Measurements from ENCODE around the gene KRTAP9-1. TPM values are rescaled to one million over a fixed set of nuclear protein-coding genes. Genes with fewer than 3 reads are reported as not detected.
A peak's percentile ranks its signal among the peaks of the same experiment; 100 is the strongest.

KRTAP9-1 gene
- total and polyA plus RNA-seq, 12 donors = not detected

DNA sequence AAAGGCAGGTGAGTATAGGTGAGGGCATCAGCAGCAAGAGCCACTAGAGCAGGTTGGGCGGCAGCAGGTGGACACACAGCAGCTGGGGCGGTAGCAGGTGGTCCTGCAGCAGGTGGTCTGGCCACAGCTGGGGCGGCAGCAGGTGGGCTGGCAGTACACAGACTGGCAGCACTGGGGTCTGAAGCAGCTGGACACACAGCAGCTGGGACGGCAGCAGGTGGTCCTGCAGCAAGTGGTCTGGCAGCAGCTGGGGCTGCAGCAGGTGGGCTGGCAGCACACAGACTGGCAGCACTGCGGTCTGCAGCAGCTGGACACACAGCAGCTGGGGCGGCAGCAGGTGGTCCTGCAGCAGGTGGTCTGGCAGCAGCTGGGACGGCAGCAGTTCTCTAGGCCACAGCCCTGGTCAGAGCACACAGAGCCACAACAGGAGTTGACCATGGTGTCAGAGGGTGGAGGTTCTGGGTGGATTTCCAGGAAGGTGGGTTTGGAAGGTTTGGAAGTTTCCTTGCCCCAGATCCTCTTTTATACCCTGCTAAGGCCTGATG, 11.9 kb upstream of the KRTAP9-1 start, which contains the start of gene KRTAP4-2:
TSS of gene KRTAP4-2 (minus strand) at position 495 of the 545 bp plus-strand sequence. CDS start at position 438, 57 bp downstream.
- 74 to 82% methylated on average over 7 of the region's 7 CpGs for WGBS, 2 donors
- intact Hi-C loops (cut with DNase I) = loop anchor here in 1 of 10 donors (10.0 kb wide), 1 partner anchor 57 kb away; the partner anchor contains the start of genes KRTAP9-3 and KRTAP9-8
- Histone ChIP-seq H3K36me3 (no peaks in the 10 kb centered on the region), H3K4me1 (no peaks in the 10 kb centered on the region), H3K27me3 (peaks cover 0 to 17% (median 12%) of the 10 kb centered on the region in 7 donors), H3K9me3 (no peaks in the 10 kb centered on the region), H3K27ac (no peak within 1 kb of the TSS), H3K4me3 (no peak within 1 kb of the TSS)
- TF ChIP-seq, protein P1, sequence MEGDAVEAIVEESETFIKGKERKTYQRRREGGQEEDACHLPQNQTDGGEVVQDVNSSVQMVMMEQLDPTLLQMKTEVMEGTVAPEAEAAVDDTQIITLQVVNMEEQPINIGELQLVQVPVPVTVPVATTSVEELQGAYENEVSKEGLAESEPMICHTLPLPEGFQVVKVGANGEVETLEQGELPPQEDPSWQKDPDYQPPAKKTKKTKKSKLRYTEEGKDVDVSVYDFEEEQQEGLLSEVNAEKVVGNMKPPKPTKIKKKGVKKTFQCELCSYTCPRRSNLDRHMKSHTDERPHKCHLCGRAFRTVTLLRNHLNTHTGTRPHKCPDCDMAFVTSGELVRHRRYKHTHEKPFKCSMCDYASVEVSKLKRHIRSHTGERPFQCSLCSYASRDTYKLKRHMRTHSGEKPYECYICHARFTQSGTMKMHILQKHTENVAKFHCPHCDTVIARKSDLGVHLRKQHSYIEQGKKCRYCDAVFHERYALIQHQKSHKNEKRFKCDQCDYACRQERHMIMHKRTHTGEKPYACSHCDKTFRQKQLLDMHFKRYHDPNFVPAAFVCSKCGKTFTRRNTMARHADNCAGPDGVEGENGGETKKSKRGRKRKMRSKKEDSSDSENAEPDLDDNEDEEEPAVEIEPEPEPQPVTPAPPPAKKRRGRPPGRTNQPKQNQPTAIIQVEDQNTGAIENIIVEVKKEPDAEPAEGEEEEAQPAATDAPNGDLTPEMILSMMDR (IDR thresholded peaks at IDR 0.05) = no peak
- ATAC-seq (no peak), DNase-seq (no peak)

DNA sequence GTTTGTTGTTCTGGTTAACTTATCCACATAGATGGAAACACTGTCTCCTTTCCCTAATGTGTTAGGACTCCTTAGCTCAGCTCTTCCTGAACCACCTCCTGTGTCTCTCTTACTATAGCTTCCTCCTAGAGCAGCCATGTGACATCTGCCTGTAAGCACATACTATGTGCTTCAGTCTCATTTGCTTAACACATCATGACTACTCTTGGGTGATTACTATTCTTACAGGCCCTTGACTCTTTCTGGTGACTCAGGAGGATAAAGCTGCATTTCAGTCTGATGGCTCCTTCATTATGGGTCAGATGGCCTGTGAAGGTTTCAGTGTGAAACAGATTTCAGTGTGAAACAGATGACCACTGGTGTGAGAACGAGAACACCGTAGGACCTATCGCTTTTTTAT, 11.3 kb upstream of the KRTAP9-1 start:
- Histone ChIP-seq H3K36me3 (no peaks in the 10 kb centered on the region), H3K27ac (no peak overlapping the region), H3K4me1 (no peaks in the 10 kb centered on the region), H3K9me3 (peaks cover 0 to under 1% (median 0%) of the 10 kb centered on the region in 11 donors), H3K27me3 (peaks cover 0 to 20% (median 12%) of the 10 kb centered on the region in 7 donors), H3K4me3 (no peak overlapping the region)
- TF ChIP-seq, protein P1 (IDR thresholded peaks at IDR 0.05) = no peak
- intact Hi-C loops (cut with DNase I) = loop anchor here in 1 of 10 donors (10.0 kb wide), 1 partner anchor 56 kb away; the partner anchor contains the start of genes KRTAP9-3 and KRTAP9-8
- ATAC-seq = peak in 1 of 8 donors; percentile 20
- WGBS, 2 donors = 80 to 93% methylated on average over 3 of the region's 3 CpGs
- DNase-seq = no peak

DNA sequence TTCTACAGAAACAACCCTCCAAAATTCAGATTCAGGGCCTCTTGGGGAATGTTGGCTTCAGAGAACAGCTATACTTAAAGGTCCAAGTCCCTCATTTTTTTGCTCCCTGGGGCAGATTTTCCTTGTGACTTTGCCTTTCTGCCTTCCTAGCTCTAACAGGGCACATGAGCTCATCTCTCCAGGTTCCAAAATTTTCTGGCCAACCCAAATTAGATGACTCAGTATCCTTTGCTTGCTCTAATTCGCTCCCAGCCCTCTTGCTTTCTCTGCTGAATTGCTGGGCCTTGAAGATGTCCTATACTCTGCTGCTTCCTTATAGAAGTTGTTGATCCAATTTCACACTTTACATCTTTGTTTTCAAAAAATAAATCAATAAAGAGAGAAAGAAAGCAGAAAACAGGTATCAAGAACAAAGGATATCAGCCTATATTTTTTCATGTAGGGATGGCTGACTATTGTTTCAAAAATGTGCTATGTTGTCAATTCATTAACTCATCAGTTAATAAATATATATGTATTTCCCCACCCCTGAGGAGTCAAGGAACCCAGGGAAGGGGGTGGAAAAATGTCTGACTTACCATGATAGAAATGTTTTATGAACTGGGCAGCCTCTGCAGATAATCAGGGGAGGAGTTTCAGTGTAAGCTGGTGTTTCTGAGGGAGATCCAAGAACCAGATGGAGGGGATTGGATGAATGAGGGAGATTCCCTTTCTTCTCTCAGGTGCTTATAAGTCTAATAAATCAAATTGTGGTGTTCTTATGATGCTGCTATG, 10.7 kb upstream of the KRTAP9-1 start:
- Histone ChIP-seq H3K27ac (no peak overlapping the region), H3K9me3 (peaks cover 0 to 2% (median 0%) of the 10 kb centered on the region in 11 donors), H3K4me1 (no peaks in the 10 kb centered on the region), H3K4me3 (no peak overlapping the region), H3K36me3 (no peaks in the 10 kb centered on the region), H3K27me3 (peaks cover 0 to 16% (median 13%) of the 10 kb centered on the region in 7 donors)
- intact Hi-C loops (cut with DNase I) = loop anchor here in 1 of 10 donors (10.0 kb wide), 1 partner anchor 56 kb away; the partner anchor contains the start of genes KRTAP9-3 and KRTAP9-8
- TF ChIP-seq, protein P1 (IDR thresholded peaks at IDR 0.05) = no peak
- no peak for DNase-seq
- WGBS, 2 donors = 76 to 91% methylated on average over 1 of the region's 1 CpG
- no peak for ATAC-seq

DNA sequence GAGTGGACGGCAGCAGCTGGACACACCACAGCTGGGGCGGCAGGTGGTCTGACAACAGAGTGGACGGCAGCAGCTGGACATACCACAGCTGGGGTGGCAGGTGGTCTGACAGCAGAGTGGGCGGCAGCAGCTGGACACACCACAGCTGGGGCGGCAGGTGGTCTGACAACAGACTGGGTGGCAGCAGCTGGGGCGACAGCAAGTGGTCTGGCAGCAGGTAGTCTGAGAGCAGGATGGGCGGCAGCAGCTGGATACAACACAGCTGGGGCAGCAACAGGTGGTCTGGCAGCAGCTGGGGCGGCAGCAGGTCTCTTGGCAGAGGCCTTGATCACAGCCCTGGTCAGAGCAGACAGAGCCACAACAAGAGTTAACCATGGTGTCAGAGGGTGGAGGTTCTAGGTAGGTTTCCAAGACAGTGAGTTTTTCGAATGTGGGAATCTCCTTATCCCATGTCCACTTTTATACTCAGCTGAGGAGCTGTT, 5.2 kb upstream of the KRTAP9-1 start, which contains the start of gene KRTAP4-1:
TSS of gene KRTAP4-1 (minus strand) at position 432 of the 482 bp plus-strand sequence. CDS start at position 375, 57 bp downstream.
- no peak for ATAC-seq
- Histone ChIP-seq H3K4me3 (no peak within 1 kb of the TSS), H3K27ac (no peak within 1 kb of the TSS), H3K4me1 (no peaks in the 10 kb centered on the region), H3K27me3 (peaks cover 0 to 33% (median 12%) of the 10 kb centered on the region in 7 donors), H3K9me3 (peaks cover 0 to 4% (median 0%) of the 10 kb centered on the region in 11 donors), H3K36me3 (no peaks in the 10 kb centered on the region)
- DNase-seq = no peak
- intact Hi-C loops (cut with DNase I) = loop anchor here in 1 of 10 donors (10.0 kb wide), 1 partner anchor 60 kb away; the partner anchor contains the start of gene KRTAP4-12
- WGBS, 2 donors = 45 to 53% methylated on average over 8 to 9 of the region's 9 CpGs
- TF ChIP-seq, protein P1 (IDR thresholded peaks at IDR 0.05) = no peak
